HG02678 (cell line): ENCODE measurements around the gene FBXO17.

Source experiments
- ATAC-seq: cut with Tn5 transposase; IDR thresholded peaks from one replicate; pipeline ENCODE4 v1.9.1; 2021; ENCODE audit warnings: mild to moderate bottlenecking, moderate library complexity; ENCODE audit not compliant: unreplicated experiment

Gene FBXO17

DNA sequence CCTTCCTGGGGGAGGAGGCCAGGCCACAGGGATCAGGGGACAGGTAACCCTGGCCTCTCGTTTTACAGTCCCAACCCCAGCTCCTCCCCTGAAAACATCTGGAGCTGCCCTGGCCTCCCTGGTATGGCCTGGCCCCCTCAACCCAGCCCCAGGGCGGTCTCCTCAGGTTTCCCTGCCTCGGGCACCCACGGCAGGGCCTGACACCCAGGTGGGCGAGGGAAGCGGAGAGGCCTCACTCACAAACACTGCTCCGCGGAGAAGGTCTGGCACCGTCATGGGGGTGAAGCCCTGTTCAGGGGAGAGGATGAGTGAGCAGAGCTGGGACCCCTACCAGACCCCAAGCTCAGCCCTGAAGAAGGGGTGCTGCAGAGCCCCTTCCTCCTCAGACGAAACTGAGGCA lies 57.0 kb downstream of the FBXO17 start:
- no peak for ATAC-seq

DNA sequence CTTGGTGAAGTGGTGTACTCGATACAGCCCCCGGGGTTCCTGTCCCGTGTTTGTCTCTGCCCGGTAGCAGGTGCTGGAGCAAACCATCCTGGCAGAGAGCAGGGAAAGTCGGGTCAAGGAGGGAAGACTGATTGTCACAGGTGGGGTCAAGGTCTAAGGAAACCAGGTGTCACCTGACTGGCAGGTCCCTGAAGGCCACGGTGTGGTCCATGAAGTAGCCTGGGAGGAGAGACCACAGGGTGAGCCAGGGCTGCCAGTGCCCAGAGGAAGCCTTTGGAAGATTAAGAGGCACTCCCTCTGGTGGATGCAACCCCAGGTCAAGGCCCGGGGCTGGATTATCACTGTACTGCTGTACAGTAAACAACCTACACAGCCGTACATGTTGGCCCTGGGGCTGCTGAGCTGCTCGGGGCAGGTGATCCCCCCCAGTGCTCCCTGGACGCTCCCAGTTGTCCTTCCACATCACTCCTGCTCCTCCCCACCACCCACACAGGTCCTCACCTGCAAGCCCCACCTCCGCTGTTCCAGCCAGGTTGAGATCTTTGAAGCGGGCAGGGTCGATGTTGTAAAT lies 57.5 kb downstream of the FBXO17 start:
- no peak for ATAC-seq

DNA sequence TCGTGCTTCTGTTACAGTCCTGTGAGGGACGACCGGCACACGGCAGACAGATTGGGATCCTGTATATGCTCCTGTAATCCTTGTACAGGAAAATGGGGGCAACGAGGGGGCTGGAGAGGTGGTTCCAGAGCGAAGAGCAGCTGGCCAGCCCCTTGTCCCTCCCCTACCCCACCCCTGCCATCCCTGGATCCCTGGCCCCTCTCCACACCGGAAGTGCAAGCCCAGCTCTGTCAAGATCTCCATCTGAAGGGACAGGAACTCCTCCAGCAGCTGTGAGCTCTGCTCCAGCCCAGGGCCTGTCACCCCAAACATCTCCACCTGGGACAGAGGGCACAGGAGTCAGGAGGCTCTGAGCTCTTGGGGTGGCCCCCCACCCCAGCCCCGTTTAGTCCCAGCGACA lies 58.0 kb downstream of the FBXO17 start:
- no peak for ATAC-seq

DNA sequence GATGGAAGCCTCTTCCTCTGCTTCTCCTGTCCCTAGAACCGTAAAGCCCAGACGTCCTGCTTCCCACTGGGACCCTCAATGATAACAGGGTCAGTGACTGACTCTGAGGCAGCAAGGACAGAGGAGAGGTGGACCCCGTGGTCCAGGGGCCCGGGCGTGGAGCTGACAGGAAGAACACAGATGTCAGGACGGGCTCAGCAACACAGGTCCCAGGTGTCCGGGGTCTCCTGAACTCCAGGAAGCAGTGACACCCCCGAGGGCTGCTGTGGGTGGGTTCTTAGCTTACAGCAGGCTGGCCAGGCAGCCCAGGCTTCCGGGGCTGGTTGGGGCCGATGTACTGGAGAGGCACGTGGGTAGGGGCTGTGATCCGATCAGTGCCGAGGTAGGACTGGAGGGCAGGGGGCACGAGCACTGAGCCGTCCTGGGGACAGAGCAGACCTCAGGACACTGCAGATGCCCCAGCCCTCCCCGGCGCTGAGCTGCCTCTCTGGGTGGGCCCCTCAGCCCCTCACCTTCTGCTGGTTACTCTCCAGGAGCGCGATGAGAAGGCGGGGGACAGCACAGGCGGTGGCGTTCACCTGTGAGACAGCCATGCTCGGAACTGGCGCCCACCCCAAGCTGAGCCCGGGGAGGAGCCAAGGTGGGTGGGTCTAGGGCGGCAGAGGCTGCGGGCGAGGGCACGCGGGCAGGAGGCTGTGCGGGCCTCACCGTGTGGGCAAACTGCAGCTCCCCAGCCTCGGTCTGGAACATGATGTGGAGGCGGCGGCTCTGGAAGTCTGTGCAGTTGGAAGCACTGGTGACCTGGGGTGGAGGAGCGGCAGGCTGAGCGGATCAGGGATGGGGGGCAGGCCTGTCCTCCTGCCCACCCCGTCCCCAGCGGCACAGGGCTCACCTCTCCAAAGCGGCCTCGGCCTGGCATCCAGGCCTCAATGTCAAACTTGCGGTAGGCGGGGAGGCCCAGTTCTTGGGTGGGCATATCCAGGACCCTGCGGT lies 59.9 kb downstream of the FBXO17 start:
- ATAC-seq: no peak

DNA sequence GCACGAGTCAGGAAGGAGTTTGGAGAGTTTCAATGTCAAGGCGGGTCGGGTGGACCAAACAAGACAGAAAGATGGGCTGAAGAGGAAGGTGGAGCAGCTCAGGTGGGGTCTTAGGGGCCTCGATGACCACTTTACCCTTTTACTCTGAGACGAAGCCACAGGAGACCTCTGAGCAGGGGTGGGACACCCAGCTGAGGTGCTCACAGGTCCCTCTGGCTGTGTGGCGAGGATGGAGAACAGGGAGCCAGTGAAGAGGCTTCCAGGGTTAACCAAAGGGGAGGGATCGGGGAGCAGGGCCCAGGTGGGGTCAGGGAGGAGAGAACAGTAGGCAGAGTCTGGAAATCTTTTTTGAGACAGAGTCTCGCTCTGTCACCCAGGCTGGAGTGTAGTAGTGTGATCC lies 61.6 kb downstream of the FBXO17 start:
- ATAC-seq: no peak

DNA sequence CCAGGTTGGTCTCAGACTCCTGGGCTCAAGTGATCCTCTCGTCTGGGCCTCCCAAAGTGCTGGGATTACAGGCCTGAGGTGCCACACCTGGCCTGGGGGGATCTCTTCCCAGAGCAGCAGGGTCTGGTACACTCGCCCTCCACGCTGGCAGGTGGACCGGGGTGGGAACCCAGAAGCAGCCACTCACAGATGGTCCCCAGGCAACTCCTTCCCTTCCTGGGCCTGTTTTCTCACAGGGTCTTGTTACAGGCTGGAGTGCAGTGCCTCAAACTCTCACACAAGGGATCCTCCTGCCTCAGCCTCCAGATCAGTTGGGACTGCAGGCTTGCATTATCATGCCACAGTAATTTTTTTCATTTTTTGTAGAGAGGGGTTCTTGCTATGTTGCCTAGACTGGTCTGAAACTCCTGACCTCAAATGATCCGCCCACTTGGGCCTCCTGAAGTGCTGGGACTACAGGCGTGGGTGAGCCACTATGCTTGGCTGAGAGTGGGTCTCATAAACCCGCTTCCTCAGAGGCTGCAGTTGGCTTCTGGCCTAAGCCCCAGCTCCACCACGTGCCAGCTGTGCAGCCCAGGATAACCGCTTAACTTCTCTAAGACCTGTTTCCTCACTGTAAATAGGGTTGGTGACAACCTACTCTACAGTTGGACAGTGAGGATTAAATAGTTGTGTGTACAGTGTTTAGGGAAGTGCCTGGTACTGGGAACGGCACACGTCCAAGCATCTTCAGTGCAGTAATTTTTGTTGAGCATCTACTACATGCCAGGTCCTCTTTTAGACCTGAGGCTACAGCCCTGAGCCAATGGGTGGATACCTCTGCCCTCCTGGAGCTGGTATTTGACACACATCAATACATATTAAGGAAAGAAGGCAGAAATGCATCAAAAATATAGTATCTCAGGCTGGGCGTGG lies 62.7 kb downstream of the FBXO17 start:
- ATAC-seq: no peak

DNA sequence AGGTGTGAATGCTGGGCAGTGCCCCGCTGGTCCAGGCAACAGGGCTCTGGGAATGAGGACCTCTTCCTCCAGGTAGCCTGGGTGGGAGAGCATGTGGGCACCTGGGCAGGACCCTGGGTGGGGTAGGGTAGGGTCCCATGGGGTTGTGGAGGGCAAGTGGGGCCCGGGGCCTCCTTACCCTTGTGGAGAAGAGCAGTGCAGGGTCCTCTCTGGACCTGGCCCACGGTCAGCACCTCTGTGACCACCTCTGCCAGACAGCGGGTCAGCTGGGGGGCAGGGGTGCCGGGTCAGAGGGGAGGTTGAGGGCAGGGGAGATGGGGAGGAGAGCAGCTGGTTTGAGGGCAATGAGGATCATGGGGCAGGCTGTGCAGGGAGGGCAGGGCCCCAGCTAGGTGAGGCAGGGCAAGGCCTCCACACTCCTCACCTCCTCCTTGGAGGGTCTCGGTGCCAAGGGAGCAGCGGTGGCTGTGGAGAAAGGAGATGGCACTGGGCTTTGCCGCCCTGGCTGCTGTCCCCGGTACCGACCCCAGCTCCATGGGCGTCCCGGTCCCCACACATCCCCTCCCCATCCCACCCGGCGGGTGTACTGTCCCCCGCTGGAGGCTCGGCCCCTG lies 64.0 kb downstream of the FBXO17 start:
- ATAC-seq: no peak

DNA sequence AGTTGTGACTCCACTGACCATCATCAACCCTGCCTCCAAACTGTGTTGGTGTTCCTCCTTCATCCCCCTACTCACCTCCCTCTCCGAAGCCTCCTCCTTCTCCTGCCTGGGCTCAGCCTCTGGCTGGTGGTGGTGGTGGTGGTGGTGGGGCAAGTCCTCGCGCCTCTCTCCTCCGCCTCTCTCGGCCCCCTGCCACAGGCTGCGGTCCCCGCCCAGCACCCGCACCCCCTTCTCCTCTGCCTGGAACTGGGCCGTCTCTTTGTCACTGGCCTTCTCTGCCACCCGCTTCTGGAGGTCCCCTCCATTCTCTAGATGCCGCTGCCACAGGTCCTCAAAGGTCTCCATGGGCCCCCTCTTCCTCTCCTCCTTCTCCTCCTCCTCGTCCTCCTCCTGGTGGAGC lies 65.1 kb downstream of the FBXO17 start:
- ATAC-seq: no peak

DNA sequence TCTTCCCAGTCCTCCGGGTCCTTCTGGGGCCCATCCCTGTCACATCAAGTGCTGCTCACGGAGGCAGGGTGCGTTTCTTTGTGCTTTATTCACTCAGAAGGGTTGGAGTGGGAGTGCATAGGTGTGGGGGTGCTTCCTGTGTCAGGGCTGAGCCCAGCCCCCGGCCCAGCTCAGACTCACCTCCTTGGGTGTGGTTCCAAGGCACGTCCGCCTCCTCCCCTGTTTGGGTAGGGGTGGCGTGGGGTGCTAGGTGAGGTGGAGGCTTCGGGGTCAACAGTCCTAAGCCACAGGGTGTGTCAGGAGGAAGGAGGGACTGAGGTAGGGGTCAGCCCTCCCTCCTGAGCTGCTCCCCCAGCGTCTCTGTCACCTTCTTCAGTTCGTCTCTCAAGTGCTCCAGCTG lies 66.6 kb downstream of the FBXO17 start:
- ATAC-seq: no peak

DNA sequence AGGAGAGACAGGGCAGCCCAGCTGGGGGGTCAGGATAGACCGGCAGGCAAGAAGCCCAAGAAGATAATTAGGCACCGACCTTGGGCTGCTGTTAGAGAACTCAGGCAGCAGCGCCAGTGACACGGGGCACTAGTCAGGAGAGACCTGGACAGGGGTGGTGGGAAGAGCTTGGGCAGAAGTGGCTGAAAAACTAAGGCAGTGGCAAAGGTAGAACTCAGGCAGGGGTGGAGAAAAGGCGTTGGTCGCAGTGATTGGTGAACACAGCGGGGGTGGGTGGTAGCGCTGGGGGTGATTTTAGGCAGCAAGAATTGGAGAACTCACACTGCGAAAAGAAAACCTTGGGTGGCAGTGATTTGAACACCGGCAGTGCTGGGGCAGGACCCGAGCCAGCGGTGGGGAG lies 67.9 kb downstream of the FBXO17 start:
- no peak for ATAC-seq

DNA sequence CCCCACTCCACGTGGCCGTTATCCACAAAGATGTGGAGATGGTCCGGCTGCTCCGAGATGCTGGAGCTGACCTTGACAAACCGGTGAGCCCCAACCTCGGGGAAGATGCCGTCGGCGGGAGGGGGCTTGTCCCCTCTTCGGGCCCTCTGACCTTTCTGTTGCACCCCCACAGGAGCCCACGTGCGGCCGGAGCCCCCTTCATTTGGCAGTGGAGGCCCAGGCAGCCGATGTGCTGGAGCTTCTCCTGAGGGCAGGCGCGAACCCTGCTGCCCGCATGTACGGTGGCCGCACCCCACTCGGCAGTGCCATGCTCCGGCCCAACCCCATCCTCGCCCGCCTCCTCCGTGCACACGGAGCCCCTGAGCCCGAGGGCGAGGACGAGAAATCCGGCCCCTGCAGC lies 68.3 kb downstream of the FBXO17 start:
- no peak for ATAC-seq

DNA sequence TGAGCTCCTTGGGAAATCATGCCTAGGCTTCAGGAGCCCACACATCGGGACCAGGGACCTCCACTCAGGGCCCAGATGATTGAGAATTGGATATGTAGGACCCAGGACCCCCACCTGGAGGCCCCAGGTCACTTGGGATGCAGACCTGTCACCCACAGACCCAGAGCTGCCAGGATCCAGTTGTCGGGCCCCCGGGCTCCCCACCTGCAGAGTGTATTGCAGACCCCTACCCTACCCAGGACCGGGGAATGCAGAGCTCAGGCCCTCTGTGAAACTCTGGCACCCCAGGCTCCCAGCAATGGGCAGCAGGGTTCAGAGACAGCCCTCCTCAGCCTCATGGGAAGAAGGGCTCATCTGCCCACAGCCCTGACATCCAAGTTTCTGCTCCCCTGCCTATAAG lies 69.9 kb downstream of the FBXO17 start:
- ATAC-seq: no peak

DNA sequence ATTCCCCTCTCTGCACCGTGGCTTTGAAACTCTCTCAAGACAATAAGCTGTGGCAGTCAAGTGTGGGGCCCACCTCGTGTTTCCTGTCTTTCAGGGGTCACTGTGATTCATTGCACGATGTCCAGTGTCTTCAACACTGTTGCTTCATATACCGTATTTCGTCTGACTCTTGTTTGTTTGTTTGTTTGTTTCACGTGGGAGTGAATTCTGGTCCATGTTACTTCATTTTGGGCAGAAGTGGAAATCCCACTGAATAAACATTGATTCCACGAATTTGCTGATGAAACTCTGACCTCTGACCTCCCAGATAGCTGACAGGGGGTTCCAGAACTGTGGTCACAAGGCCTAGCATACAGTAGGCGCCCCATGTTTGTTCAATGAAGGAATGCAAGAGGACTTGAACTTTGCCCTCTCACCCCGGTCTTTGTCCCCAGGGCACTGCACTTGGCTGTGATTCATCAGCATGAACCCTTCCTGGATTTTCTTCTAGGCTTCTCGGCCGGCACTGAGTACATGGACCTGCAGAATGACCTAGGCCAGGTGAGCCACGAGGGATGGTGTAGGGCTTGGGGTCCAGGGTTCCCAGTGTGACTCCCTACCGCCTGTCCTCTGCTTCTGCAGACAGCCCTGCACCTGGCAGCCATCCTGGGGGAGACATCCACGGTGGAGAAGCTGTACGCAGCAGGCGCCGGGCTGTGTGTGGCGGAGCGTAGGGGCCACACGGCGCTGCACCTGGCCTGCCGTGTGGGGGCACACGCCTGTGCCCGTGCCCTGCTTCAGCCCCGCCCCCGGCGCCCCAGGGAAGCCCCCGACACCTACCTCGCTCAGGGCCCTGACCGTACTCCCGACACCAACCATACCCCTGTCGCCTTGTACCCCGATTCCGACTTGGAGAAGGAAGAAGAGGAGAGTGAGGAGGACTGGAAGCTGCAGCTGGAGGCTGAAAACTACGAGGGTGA lies 70.7 kb downstream of the FBXO17 start:
- ATAC-seq: no peak

DNA sequence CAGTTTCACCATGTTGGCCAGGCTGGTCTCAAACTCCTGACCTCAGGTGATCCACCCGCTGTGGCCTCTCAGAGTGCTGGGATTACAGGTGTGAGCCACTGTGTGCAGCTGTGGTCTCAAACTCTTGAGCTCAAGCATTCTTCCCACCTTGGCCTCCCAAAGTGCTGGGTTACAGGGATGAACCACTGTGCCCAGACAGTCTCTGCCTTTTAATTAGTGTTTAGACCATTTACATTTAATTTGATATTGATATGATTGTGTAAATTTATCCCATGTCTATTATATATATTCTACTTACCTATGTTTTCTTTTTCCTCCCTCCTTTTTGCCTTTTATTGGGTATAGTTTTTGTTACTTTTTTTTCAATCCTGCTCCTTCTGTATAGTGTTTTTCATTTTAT lies 73.9 kb downstream of the FBXO17 start:
- ATAC-seq: no peak

DNA sequence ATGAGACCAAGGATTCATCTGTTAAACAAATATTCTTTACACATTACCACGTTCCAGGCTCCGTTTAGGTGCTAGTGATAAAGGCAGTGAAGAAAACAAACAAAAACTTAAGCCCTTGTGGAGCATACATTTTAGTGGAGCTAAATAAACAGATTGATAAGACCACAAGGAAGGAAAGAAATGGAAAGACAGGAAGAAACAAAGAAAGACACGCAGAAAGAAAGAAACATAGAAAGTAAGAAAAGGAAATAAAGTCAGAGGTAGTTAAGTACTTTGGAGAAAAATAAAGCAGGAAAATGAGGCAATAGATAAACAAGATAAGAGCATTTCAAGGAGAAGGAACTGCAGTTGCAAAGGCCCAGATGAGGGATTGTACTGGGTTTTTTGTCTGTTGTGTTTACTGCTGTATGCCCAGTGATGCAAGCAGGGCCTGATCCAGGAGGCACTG lies 74.8 kb downstream of the FBXO17 start:
- ATAC-seq: no peak

DNA sequence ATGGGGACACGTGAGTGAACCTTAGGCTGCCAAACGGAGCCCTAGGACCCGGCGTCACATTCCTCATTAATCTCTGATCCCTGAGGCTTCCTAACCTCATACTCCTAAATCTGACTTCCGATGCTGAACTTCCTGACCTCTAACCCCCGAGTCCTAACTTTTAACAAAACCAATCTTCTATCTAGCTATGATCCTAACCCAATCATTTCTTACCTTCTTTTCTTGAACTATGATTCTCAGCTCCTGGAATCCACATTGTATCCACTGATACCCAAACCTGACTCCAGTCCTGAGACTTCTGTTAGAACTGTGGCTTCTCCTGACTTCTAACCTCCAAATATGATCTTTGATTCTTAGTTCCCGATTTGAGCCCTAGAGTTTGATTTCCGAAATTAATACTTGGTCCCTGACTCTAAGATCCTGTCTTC lies 75.3 kb downstream of the FBXO17 start:
- ATAC-seq: no peak

DNA sequence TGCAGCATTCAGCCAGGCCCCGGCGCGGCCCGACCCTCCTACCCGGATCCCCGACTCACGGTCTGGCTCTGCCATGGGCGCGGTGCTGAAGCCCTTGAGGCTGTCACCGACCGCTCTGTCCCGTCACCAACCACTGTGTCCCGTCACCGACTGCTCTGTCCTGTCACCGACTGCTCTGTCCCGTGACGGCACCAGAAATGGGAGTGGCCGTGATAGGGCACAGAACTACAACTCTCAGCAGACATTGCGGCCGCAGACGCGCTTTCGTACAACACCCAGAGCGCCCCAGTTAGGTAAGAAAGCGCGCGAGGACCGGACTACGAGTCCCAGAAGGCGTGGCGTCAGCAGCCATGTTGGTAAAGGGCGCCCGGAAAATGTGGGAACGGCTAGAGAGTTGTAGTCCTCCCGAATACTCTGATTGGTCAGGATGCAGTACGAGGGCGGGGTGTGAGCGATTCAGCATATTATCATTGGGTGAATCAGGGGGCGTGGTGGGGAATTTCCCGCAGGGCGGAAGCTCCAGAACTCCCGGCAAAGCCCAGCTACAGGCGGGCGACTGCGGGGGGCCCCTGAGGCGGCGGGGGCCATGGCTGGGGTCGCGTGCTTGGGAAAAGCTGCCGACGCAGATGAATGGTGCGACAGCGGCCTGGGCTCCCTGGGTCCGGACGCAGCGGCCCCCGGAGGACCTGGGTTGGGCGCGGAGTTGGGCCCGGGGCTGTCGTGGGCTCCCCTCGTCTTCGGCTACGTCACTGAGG lies 75.9 kb downstream of the FBXO17 start, which contains the start of the genes NFKBIB and SIRT2:
TSS of gene NFKBIB (plus strand) at position 523 of the 755 bp plus-strand sequence. CDS start at position 587, 64 bp downstream.
TSS of gene SIRT2 (minus strand) at position 172 of the 755 bp plus-strand sequence. CDS start at position 75, 97 bp downstream.
- peak; percentile 90 for ATAC-seq

DNA sequence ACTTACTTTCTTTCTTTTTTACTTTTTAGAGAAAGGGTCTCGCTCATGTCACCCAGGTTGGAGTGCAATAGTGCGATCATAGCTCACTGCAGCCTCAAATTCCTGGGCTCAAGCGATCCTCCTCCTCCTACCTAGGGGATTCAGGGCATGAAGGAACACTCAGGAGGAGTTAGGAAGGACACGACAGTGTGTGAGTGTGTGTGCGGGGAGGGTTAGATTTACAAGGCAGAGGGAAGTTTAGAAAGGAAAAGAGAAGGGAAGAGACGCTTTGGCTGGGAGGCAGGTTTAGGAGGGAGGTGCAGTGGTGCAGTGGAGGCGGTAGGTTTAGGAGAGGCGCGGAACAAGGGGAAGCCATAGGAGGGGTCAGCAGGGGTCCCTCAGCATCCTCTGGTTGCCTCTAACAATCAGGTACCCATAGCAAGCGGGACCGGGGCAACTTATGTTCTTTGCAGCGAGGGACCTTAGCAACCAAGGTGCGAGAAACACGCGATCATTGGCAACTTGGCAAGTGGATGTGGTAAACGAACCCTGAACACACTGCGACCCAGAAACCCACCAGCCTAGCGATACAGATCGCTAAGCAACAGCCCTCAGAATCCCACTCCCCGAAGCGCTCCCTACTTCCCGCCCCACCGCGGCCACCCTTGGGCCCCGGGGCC lies 76.6 kb downstream of the FBXO17 start:
- no peak for ATAC-seq
